ENCODE results near the gene TMEM19. TPM values are rescaled to one million over a fixed set of nuclear protein-coding genes. Genes with fewer than 3 reads are reported as not detected.

TMEM19 gene
- total RNA-seq, 1 donor from 2014 or later: 39.7 TPM

DNA sequence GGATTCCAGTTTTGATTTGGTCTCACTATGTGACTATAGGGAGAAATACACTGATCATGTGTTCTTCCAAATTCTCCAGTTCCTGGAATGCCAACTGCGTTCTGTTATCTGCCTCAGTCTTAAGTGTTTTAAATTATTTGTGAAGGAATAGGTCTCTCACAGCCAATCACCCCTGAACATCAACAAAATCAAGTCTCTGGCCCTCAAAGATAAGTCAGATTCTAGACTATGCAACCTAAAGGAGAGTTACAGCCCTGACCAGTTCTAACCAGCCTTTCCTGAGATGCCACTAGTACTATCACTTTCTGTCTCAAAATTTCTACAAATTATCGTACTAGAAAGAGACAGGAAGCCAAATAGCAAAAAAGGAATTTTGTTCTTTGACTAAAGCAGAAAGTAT lies 44.5 kb upstream of the TMEM19 start:
- DNase-seq (no peak), ATAC-seq (no peak)
- Histone ChIP-seq H3K4me1 (no peaks in the 10 kb centered on the region), H3K27me3 (no peaks in the 10 kb centered on the region), H3K27ac (no peak overlapping the region), H3K4me3 (no peak overlapping the region), H3K9me3 (no peaks in the 10 kb centered on the region), H3K36me3 (peaks cover 99% of the 10 kb centered on the region)
- intact Hi-C loops (cut with DNase I): no loop called here
- TF ChIP-seq, protein P1, sequence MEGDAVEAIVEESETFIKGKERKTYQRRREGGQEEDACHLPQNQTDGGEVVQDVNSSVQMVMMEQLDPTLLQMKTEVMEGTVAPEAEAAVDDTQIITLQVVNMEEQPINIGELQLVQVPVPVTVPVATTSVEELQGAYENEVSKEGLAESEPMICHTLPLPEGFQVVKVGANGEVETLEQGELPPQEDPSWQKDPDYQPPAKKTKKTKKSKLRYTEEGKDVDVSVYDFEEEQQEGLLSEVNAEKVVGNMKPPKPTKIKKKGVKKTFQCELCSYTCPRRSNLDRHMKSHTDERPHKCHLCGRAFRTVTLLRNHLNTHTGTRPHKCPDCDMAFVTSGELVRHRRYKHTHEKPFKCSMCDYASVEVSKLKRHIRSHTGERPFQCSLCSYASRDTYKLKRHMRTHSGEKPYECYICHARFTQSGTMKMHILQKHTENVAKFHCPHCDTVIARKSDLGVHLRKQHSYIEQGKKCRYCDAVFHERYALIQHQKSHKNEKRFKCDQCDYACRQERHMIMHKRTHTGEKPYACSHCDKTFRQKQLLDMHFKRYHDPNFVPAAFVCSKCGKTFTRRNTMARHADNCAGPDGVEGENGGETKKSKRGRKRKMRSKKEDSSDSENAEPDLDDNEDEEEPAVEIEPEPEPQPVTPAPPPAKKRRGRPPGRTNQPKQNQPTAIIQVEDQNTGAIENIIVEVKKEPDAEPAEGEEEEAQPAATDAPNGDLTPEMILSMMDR (IDR thresholded peaks at IDR 0.05): no peak

DNA sequence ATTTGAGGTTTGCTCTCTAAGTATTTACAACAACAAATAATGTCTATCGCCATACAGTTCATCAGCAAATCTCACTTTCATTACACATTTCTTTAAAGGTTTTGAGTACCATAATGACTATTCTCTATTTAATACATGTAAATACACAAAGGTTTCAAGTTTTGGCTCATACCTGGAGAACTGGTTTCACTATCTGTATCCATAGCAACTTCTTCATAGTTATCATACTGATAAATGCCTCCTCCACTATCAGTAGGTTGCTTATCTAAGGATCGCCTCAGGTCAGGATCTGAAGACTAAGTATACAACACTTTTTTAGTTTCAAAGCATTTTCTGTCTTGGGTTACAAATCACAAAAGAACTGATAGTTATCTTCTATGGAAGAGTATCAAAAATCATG lies 43.6 kb upstream of the TMEM19 start:
- peaks cover 99% of the 10 kb centered on the region for H3K36me3 ChIP-seq
- TF ChIP-seq, protein P1 (IDR thresholded peaks at IDR 0.05): no peak
- no peak overlapping the region for H3K4me3 ChIP-seq
- ATAC-seq (no peak), DNase-seq (no peak)
- H3K27me3 ChIP-seq: no peaks in the 10 kb centered on the region
- no peaks in the 10 kb centered on the region for H3K4me1 ChIP-seq
- no peaks in the 10 kb centered on the region for H3K9me3 ChIP-seq
- H3K27ac ChIP-seq: no peak overlapping the region
- intact Hi-C loops (cut with DNase I): no loop called here

DNA sequence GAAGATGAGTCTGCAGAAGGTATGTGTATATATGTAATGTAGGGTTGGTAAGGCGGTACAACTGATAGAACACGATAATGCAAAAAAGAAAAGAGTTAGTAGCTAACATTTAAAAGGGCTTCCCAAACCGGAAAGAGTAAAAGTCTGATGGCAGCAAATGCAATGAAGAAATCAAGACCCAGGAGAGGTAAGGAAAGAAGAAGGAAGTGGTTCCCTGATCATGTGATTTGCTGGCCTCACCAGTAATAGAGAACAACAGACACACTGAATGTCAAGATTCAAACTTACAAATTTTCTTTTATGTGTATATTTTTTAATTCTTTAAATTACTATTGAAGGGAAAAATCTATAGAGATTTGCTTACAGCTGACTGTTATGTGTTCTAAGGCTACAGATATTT lies 40.6 kb upstream of the TMEM19 start:
- Histone ChIP-seq H3K27me3 (no peaks in the 10 kb centered on the region), H3K4me1 (no peaks in the 10 kb centered on the region), H3K4me3 (no peak overlapping the region), H3K36me3 (peaks cover 94% of the 10 kb centered on the region), H3K9me3 (no peaks in the 10 kb centered on the region), H3K27ac (no peak overlapping the region)
- DNase-seq (no peak), ATAC-seq (peak; percentile 67)
- intact Hi-C loops (cut with DNase I): no loop called here
- TF ChIP-seq, protein P1 (IDR thresholded peaks at IDR 0.05): no peak

DNA sequence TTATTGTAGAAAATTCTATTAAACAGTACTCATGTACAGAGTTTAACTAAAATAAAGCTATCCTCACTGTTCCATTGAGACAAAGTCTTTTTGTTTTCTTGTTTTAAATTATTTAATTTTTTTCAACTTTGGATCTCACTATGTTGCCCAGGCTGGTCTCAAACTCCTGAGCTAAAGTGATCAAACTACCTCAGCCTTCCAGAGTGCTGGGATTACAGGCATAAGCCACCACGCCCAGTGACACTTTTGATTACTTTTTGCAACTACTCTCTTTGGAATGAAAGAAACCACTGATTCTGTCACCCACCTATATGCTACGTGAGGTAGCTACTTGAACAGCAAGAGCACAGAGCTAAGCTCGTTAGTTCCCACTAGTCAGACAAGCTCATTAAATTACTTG lies 39.4 kb upstream of the TMEM19 start:
- Histone ChIP-seq H3K27ac (no peak overlapping the region), H3K9me3 (no peaks in the 10 kb centered on the region), H3K27me3 (no peaks in the 10 kb centered on the region), H3K4me3 (no peak overlapping the region), H3K36me3 (peaks cover 82% of the 10 kb centered on the region), H3K4me1 (no peaks in the 10 kb centered on the region)
- intact Hi-C loops (cut with DNase I): no loop called here
- ATAC-seq (no peak), DNase-seq (no peak)
- TF ChIP-seq, protein P1 (IDR thresholded peaks at IDR 0.05): no peak

DNA sequence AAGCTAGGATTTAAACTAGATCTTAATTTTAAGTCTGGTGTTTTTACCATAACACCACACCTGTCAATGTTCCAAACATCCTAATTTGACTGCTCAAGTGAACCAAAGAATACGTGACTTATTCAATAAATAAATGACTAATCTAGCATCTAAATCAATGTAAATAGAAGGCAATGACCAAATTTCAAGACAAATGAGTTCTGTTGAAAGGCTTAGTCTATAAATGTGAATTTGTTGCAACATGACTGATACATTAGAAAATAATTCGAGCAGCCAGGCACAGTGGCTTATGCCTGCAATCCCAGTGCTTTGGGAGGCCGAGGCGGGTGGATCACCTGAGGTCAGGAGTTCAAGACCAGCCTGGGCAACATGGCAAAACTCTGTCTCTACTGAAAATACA lies 37.3 kb upstream of the TMEM19 start:
- DNase-seq (no peak), ATAC-seq (no peak)
- no peak overlapping the region for H3K27ac ChIP-seq
- no peaks in the 10 kb centered on the region for H3K9me3 ChIP-seq
- H3K4me3 ChIP-seq: no peak overlapping the region
- H3K36me3 ChIP-seq: peaks cover 68% of the 10 kb centered on the region
- TF ChIP-seq, protein P1 (IDR thresholded peaks at IDR 0.05): no peak
- no peaks in the 10 kb centered on the region for H3K27me3 ChIP-seq
- intact Hi-C loops (cut with DNase I): no loop called here
- H3K4me1 ChIP-seq: no peaks in the 10 kb centered on the region

DNA sequence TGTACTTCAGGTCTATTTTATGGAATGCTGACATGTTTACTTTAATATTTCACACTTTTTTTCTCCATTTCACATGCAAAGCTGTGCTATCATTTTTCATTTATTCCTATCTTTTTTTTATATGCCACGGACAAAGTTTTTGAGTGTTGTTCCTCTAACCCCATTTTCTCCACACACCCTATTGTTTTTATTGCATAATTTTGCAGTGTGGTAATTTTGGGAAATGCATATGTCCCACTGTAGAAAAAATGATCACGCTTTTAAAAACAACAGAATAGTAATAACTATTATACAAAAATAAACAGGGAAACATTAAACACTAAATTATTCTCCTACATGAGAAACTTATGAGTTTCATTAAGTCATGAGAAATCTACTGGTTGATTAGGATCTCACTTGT lies 36.5 kb upstream of the TMEM19 start:
- Histone ChIP-seq H3K4me1 (no peaks in the 10 kb centered on the region), H3K9me3 (no peaks in the 10 kb centered on the region), H3K27me3 (no peaks in the 10 kb centered on the region), H3K27ac (no peak overlapping the region), H3K4me3 (no peak overlapping the region), H3K36me3 (peaks cover 68% of the 10 kb centered on the region)
- no peak for DNase-seq
- no peak for ATAC-seq
- TF ChIP-seq, protein P1 (IDR thresholded peaks at IDR 0.05): no peak
- intact Hi-C loops (cut with DNase I): no loop called here
